HG02798 (cell line): ENCODE results near the gene TMPRSS13.

Experiments used
- ATAC-seq: cut with Tn5 transposase; IDR thresholded peaks from one replicate; pipeline ENCODE4 v1.9.1; 2021; ENCODE audit warnings: mild to moderate bottlenecking; ENCODE audit not compliant: unreplicated experiment, poor library complexity

TMPRSS13 gene

DNA sequence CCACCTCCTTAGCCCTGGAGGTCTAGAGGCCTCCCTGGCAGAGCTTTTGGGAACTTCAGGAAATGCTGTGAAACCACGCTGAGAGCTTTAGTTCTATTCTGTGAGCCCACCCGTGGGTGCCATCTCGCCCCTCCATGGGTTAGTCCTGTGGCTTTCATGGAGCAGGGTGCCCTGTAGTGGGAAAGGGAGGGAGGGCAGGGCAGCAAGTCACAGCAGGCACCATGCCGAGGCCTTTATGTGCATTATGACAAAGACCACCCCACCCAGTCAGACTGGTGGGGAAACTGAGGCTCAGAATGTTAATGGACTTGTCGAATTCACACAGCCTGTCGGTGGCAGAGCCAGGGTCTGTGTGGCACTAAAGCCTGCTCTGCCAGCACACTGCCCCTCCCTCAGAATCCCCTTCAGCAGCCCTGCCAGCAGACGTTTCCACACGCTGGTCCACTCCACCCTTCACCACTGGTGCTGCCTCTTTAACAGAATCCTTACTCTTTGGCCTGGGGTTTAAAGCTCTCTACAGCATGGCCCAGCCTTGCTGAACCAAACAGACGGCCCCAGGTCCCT, 13.4 kb downstream of the TMPRSS13 start:
- ATAC-seq: no peak

GRCh38 chr11:117914991-117915618, 14.1 kb downstream of the TMPRSS13 start:
- ATAC-seq: no peak

DNA sequence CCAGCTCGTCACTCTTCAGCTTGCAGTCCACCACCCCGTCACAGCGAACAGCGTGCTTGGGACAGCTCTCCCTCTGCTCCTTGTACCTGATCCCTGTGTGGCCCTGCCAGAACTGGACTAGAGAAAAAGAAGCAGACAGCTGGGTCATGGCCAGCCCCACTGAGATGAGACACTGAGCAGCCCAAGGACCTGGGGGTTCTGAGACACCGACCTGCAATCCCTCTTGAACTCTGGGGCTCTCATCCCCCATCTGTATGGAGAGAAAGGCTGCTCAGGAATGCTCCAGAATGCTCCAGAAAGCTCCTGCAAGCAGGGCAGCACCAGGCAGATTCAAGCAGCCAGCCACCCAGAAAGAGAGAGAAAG, 14.8 kb downstream of the TMPRSS13 start:
- ATAC-seq: no peak

- no peak for ATAC-seq
Measured at GRCh38 chr11:117913736-117914397, 15.3 kb downstream of the TMPRSS13 start.

GRCh38 chr11:117912497-117912896, 16.7 kb downstream of the TMPRSS13 start:
- no peak for ATAC-seq

GRCh38 chr11:117911694-117912093, 17.5 kb downstream of the TMPRSS13 start:
- no peak for ATAC-seq

DNA sequence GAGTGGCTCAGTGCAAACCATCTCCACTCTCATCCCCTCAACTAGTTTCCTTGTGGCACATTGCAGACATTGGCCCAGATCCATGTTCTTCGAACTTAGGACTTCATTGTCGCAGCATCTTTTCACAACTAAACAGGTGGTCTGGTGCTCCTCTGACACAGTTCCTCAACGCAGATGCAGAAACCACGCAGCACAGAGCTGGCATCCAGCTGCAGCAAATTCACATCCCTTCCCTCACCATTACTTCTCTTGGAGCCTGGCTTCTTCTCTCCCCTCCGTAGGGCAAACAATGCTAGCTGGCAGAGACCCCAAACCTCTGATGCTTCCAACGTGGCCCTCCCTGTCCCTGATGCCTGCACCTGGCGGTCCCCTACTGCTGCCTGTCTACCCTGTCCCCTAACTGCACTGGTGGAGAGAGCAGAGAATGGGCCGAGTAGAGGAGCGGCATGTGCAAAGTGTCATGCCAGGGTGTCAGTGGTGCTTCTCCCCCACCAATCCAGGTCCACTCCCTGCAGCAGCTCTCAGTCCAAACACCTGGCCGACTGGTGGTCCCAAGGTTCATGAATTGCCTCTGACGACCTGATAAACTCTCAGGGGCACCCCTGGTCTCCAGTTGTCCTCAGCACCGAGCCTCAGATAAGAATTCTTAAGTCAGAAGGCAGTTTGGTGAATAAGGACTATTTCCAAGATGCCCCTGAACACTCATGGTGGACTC, 18.1 kb downstream of the TMPRSS13 start:
- ATAC-seq: no peak

GRCh38 chr11:117910525-117910924, 18.7 kb downstream of the TMPRSS13 start:
- ATAC-seq: no peak

GRCh38 chr11:117909611-117910382, 19.4 kb downstream of the TMPRSS13 start:
- ATAC-seq: no peak

DNA sequence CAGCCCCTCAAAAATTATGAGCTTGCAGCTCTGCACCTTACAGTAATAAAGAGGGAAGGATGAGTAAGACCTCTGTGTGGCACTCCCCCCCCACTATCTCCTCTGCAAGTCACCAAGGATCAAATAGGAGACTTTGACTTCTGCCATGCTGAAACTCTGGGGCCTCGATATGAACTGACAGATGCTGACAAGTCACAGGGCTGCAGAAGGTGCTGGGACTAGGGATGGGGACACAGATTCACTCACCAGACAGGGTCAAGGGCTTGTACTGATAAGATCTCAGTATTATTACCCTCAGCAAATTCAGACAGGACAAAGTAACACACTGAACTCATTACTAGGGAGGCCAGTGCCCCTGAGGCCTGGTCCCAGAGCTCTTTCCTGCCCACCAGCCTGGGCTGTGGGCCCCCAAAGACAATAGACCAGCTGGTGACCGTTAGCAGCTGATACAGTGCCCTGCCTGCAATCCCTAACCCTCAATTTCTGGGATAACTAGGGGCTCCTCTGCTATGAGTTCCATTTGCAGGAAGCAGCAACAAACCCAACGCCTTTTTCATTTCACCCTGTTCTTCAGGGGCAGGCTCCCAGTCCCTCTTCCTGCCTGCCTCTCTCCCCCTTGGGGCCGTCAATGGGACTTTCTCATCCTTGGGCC, 20.1 kb downstream of the TMPRSS13 start:
- ATAC-seq: no peak

GRCh38 chr11:117908109-117908895, 20.9 kb downstream of the TMPRSS13 start:
- no peak for ATAC-seq

DNA sequence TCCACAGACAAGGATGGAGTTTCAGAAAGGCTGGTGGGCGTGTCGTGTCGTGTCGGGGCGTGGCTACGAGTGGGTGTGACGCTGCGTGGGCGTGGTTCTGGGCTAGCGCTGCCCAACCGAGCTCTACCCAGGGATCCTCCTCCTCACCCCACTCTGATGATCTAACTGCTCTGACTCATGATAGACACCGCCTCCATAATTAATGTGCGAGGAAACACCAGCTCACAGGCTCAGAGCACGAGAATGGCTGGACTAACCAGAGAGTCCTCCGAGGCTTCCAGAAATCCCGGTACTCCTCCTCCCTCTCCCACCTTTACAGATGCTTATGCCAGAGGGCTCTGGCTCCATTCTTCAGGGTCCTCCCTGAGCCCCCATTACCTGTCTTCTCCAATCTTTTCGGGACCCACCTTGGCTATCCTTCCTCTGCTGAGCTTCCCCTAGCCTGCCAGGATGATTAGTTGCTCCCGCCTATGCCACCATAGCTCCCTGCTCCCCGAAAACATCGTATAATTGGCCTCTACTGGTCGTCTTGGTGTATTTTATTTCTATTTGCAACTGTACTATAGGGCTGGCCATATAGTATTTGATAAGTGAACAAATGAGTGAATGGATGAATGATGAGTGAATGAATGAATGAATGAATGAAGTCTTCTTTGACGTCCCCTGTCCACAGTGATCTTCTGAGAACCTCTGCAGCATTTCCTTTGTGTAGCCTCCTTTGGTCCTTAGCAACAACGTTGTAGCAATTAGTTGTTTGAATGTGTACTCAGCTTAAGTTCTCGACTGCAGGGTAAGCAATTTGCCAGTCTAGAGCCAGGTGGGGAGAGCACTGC, 21.7 kb downstream of the TMPRSS13 start:
- ATAC-seq: peak; percentile 65

DNA sequence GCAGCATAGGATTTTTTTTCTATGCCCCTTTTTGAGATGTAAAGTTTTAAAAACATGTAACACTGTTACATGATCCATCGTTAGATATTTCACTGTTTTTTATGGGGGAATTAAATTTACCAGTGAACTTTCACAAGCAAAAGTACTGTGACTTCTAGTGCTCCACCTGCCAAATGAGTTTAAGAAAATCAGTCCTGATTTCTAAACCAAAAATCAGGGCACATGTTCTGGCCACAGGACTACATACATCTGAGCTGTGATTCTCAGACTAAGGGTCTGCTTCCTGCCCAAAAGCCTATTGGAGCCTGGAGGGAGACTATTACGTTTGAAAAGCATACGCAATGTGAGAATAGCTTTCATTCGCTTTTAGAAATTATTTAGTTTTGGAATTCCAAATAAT, 22.5 kb downstream of the TMPRSS13 start:
- ATAC-seq: no peak

DNA sequence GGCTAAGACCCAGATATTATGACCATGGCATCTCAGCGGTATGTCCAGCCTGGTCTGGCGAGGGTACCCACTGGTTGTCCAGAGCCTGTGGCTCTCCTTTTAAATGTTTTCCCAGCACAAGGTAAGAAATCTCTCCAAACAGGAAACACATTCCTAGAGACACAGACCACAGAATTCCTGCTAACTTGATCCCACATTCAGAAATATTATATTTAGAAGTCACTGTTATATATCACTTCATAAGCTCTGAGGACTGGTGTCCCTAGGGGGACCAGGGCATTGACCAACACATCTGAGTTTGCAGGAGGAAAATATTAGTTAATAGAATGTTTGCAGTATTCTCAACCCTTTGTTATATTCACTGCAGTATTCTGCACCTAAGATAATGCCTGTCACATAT, 23.1 kb downstream of the TMPRSS13 start:
- no peak for ATAC-seq

GRCh38 chr11:117905524-117905923, 23.7 kb downstream of the TMPRSS13 start:
- ATAC-seq: no peak

GRCh38 chr11:117903505-117904382, 25.5 kb downstream of the TMPRSS13 start:
- no peak for ATAC-seq

DNA sequence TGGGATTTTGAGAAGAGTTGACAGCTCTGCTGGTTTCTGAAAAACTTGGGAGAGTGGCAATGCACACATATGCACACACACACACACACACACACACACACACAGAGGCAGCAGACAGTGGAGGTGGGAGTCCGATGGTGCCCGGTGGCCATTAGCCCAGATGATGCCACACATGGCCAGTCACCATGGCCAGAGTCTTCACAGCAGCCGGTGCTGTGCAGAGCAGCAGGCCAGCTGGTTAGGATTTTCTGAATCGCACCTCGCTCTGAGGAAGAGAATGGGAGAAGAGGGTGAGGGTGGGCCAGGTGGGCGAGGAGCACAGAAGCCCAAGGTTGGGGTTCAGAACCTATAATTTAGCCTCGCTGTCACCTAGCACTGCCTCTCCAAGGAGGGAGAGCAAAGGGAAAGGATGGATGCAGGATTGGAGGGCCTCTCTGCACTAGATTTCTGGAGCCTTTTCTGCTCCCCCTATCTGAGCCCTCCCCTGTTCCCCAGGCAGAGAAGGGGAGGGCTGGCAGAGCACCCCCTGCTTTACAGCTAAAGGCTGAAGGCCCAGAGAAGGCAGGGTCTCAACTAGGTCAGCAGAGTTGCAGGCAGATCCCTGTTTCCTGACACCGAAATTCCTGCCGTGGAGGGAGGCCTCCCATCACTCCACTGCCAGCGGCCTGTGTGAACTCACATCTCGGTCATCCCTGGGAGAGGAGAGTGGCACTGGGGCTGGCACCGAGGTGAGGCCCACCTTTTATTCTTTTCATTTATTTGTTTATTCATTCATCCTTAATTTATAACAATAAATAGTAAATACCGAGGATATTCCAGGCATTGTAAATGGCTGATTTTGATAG, 27.0 kb downstream of the TMPRSS13 start:
- ATAC-seq: no peak
